ENCODE data around the gene NPTN. TPM values are rescaled to one million over a fixed set of nuclear protein-coding genes. Genes with fewer than 3 reads are reported as not detected.

NPTN gene
- total RNA-seq, 4 donors from 2014 or later = 261 to 338 (median 333) TPM

DNA sequence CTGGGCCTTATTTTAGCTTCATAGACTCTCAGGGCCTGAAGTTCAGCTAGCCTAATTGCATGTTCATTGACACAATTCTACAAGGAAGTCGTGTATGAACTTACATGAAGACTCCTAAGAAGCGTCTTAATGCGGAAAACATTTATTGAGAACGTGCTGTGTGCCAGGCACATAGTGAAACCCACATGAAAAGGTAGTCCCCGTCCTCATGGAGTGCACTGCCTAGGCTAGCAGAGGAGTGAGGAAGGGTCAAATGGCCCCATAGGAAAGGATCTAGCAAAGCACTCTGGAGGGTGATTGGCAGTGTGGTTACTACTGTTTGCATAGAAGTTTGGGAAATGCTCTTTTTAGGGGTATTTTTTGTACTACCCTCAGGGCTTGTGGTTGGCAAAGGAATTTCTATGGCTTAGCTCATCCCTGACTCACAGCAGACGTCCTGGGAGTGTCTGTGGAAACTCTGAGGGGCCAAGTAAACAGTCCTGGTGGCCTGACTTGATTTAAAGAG lies 854 bp upstream of the NPTN start:
- no peak for ATAC-seq
- Histone ChIP-seq H3K27ac (peak overlapping the region; percentile 84 to 100 (median 98)), H3K9me3 (no peaks in the 10 kb centered on the region), H3K4me1 (peaks cover 5 to 54% (median 25%) of the 10 kb centered on the region in 3 donors), H3K36me3 (no peaks in the 10 kb centered on the region), H3K4me3 (peak overlapping the region in 1 of 2 donors; percentile 91), H3K27me3 (no peaks in the 10 kb centered on the region)
- WGBS, 2 donors (ENCODE audit: low coverage in 1 of 2) = 29 to 66% methylated on average over 1 to 5 of the region's 6 CpGs
- TF ChIP-seq EP300 (IDR thresholded peaks at IDR 0.05) = no peak
- no peak for TF ChIP-seq POLR2A (IDR thresholded peaks at IDR 0.05)
- no peak for TF ChIP-seq POLR2AphosphoS5 (IDR thresholded peaks at IDR 0.05)
- TF ChIP-seq, protein P1, sequence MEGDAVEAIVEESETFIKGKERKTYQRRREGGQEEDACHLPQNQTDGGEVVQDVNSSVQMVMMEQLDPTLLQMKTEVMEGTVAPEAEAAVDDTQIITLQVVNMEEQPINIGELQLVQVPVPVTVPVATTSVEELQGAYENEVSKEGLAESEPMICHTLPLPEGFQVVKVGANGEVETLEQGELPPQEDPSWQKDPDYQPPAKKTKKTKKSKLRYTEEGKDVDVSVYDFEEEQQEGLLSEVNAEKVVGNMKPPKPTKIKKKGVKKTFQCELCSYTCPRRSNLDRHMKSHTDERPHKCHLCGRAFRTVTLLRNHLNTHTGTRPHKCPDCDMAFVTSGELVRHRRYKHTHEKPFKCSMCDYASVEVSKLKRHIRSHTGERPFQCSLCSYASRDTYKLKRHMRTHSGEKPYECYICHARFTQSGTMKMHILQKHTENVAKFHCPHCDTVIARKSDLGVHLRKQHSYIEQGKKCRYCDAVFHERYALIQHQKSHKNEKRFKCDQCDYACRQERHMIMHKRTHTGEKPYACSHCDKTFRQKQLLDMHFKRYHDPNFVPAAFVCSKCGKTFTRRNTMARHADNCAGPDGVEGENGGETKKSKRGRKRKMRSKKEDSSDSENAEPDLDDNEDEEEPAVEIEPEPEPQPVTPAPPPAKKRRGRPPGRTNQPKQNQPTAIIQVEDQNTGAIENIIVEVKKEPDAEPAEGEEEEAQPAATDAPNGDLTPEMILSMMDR (IDR thresholded peaks at IDR 0.05) = no peak

DNA sequence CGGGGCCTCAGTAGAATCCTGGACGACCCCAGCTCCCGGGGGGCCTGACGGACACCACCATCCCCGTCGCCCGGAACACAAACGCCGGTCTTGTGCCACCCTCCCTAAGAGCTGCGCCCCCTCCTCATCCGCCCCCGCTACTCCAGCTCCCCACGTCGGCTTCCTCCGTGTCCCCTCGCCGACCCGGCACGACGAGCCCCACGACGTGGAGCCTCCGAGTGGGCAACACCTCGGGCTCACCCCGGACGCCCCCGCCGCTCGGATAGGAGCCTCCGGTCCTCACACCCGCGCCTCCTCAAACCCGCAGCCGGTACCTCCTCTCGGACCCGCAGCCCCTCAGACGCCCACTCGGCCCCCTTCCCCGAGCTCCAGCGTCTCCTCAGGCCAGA lies 525 bp downstream of the NPTN start:
- H3K27me3 ChIP-seq = no peaks in the 10 kb centered on the region
- WGBS, 2 donors (ENCODE audit: low coverage in 1 of 2) = 0% methylated on average over 6 to 7 of the region's 40 CpGs
- peak overlapping the region; percentile 86 to 91 for H3K4me3 ChIP-seq
- TF ChIP-seq, protein P1 (IDR thresholded peaks at IDR 0.05) = no peak
- TF ChIP-seq POLR2A (IDR thresholded peaks at IDR 0.05) (no peak), EP300 (IDR thresholded peaks at IDR 0.05) (no peak), POLR2AphosphoS5 (IDR thresholded peaks at IDR 0.05) (no peak)
- H3K4me1 ChIP-seq = peaks cover 11 to 68% (median 28%) of the 10 kb centered on the region in 3 donors
- H3K9me3 ChIP-seq = no peaks in the 10 kb centered on the region
- no peaks in the 10 kb centered on the region for H3K36me3 ChIP-seq
- ATAC-seq = no peak
- H3K27ac ChIP-seq = peak overlapping the region; percentile 95 to 100 (median 98)

DNA sequence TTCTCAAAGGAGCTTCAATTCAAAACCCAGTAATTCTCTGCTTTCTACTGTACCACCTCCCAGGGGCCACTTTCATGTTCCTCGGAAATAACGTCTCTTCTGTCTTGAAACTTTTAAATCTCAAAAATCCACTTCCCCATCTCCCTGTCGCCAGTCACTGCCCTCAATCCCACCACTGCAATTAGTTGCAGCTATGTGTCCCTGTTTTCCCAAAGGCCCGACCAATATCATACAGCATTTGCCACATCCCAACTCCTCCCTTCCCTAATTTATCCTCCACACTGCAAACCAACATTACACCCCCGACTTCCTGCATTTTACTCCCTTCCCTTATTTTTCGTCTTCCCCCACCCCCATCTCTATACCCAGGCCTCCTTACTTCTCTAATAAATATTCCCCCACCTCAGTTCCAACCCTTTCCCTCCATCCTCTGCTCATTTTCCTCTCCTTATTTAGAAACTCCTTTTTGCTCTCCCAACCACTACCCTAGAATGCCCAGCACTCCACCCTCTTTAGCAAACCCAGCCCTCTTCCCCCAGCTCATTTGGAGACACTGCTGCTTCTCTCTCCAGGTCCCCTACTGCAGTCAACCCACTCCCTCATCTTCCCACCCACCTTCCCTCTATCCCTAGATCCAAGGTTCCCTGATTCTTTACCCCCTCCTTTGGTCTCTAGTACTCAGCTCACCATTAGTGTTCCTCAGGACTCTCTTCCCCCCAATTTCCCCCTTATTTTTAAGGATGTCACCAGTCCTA lies 1.1 kb downstream of the NPTN start:
- Histone ChIP-seq H3K4me3 (peak overlapping the region; percentile 86 to 91), H3K9me3 (no peaks in the 10 kb centered on the region), H3K27me3 (no peaks in the 10 kb centered on the region), H3K27ac (peak overlapping the region; percentile 95 to 100 (median 98)), H3K36me3 (no peaks in the 10 kb centered on the region), H3K4me1 (peaks cover 16 to 73% (median 33%) of the 10 kb centered on the region in 3 donors)
- 1% methylated on average over 6 of the region's 6 CpGs for WGBS, 2 donors (ENCODE audit: low coverage in 1 of 2)
- TF ChIP-seq EP300 (IDR thresholded peaks at IDR 0.05) (no peak), POLR2A (IDR thresholded peaks at IDR 0.05) (peak; percentile 53 to 60), POLR2AphosphoS5 (IDR thresholded peaks at IDR 0.05) (peak; percentile 91)
- TF ChIP-seq, protein P1 (IDR thresholded peaks at IDR 0.05) = peak in 1 of 4 experiments; percentile 6
- ATAC-seq = peak; percentile 42

DNA sequence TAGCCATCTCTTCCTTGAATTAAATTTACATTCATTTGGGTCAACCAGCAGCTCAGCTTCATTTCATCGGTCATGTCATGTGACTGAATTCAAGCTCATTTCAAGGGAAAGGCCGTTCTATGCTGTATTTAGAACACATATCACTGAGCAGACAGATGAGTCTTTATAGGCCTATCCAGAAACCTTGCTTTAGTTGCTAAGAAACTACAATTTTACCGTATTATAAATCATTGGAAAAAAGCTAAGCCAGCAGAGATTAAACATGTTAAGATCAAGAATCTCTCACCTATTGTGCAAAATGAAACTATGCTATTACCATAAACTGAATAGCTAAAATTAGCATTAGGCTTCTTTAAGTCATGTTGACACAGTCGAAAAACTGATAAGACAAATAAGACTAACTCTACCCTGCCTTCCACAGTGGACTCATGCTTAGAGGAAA lies 2.2 kb downstream of the NPTN start:
- H3K4me3 ChIP-seq = peak overlapping the region; percentile 86 to 91
- peaks cover 22 to 77% (median 44%) of the 10 kb centered on the region in 3 donors for H3K4me1 ChIP-seq
- H3K27me3 ChIP-seq = no peaks in the 10 kb centered on the region
- no peaks in the 10 kb centered on the region for H3K36me3 ChIP-seq
- TF ChIP-seq POLR2AphosphoS5 (IDR thresholded peaks at IDR 0.05) = no peak
- no peak for TF ChIP-seq EP300 (IDR thresholded peaks at IDR 0.05)
- WGBS, 2 donors (ENCODE audit: low coverage in 1 of 2) = 0 to 1% methylated on average over 4 of the region's 4 CpGs
- no peak for ATAC-seq
- H3K27ac ChIP-seq = peak overlapping the region; percentile 95 to 100 (median 98)
- no peaks in the 10 kb centered on the region for H3K9me3 ChIP-seq

GRCh38 chr15:73629798-73630429 lies 3.3 kb downstream of the NPTN start:
- peak overlapping the region in 1 of 2 donors; percentile 6 for H3K4me3 ChIP-seq
- H3K36me3 ChIP-seq = no peaks in the 10 kb centered on the region
- 19 to 36% methylated on average over 2 of the region's 2 CpGs for WGBS, 2 donors (ENCODE audit: low coverage in 1 of 2)
- TF ChIP-seq POLR2AphosphoS5 (IDR thresholded peaks at IDR 0.05) (no peak), POLR2A (IDR thresholded peaks at IDR 0.05) (no peak), EP300 (IDR thresholded peaks at IDR 0.05) (no peak)
- TF ChIP-seq, protein P1 (IDR thresholded peaks at IDR 0.05) = no peak
- peaks cover 22 to 84% (median 46%) of the 10 kb centered on the region in 3 donors for H3K4me1 ChIP-seq
- no peaks in the 10 kb centered on the region for H3K9me3 ChIP-seq
- H3K27ac ChIP-seq = peak overlapping the region; percentile 54 to 100 (median 98)
- H3K27me3 ChIP-seq = no peaks in the 10 kb centered on the region
- no peak for ATAC-seq
